NCI-H1417 (cell line): Measurements from ENCODE around the gene VTI1A.
A peak's percentile ranks its signal among the peaks of the same experiment; 100 is the strongest.
"Not testable (repeated sequence)": the region's sequence is repeated elsewhere in the genome, so short reads cannot be mapped to it uniquely, and the experiment has no call there.

Source experiments
- DNase-seq, 3 experiments: peaks; one replicate each; lab custom pipeline; 2025; lab: John Stamatoyannopoulos, UW

The VTI1A gene

DNA sequence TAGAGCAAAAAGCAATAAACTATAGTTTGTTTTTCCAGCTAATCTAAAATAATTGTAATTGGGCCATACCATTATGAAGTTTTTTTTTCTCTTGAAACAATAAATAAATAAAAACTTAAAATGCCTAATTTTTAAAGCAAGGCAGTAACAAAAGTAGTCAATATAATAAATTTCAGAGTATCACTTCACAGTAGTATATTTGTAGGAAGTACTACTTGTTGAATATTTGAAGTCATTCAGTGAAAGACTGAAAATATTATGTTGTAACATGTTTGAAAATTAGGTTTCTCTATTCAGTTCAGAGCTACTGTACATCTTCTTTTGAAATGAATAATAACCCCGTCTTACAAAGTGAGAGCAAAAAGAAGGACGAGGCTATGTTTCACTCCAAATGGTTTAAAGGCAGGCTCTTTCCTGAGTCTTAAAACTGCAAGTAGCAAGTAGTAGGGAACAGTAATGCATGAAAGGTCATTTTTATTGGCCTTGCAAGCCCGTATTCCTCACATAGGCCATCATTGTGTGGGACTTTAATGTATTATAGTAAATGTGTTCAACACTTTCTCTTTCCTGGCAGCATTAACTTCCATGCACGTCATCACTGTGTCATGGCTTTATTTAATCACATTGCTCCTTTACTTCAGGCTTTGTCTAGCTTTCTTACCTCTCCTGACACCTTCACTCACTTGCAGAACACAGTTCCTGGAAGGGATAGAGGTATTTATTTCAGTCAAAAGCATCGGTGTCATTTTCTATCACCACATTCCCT is 141.4 kb downstream of the VTI1A start:
- no peak for DNase-seq

DNA sequence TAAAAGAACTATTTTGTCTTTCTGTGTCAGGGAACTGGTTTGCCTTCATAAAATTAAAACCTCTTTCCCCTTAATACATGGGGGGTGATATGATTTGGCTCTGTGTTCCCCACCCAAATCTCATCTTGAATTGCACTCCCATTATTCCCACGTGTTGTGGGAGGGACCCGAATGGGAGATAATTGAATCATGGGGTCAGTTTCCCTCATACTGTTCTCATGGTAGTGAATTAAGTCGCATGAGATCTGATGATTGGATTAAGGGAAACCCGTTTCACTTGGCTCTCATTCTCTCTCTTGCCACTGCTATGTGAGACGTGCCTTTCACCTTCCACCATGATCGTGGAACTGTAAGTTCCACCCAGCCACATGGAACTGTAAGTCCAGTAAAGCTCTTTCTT is 142.1 kb downstream of the VTI1A start:
- DNase-seq, result no peak

DNA sequence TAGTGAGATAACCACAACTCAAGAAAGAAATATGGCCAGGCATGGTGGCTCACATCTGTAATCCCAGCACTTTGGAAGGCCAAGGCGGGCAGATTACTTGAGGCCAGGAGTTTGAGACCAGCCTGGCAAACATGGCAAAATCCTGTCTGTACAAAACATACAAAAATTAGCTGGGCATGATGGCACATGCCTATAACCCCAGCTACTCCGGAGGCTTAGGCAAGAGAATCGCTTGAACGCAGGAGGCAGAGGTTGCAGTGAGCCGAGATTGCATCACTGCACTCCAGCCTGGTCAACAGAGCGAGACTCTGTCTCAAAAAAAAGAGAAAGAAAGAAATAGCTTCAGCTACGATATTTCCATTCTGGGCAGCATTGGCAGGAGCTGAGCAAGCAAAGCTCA is 143.8 kb downstream of the VTI1A start:
- DNase-seq, result not testable (repeated sequence)

DNA sequence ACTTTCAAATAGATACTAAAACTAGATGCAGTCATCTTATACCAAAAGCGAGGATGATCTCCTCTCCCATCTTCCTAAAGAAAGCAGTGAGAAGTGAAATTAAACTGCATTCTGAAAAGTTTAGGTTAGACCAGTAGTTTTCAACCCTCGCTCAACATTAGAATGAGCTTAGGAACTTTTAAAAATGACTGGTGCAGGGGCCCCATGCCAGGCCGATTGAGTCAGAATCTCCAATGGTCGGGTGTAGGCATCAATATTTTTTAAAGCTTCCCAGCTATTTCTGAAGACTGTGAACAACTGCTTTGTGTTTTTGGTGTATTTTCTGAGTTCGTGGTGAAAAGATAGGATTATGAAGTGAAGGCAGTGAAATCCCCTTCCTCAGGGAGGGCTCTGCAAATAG is 146.0 kb downstream of the VTI1A start:
- DNase-seq, result no peak

DNA sequence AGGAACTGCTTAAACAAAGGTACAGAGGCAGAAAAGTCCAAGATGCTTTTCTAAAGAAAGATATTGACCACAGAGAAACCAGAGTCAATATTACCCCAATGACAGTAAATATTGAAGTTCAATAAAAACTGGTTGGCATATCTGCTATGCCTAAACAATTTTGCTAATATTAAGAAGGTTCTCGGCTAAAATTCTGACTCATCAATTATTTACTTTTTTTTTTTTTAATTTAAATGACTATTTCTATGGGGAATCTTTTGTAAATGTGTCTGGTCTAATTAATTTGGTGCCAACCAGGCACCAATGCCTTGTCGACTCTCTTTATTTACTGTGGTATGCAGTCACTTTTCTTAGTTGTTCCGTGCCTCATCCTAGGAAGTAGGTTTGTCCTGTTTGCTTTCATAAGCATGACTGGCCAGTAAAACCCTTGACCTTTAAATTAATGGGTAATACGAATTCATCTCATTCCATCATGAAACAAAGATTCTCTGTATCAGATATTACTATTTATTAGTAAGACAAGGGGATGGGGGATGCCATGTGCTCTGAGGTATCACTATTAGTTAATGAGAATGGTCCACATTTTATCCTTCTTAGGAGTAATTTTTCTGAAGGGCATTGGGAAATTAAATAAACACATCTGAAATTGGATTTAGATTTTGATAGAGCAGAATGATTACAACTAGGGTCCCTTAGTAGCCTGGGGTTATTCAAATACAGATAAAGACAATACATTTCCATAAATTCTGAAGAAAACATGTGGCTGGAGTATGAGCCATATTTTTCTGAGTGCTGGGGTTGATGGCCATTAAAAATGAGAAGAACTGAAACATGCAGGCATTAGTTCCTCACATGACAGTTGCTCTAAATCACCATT is 154.4 kb downstream of the VTI1A start:
- DNase-seq, result no peak

DNA sequence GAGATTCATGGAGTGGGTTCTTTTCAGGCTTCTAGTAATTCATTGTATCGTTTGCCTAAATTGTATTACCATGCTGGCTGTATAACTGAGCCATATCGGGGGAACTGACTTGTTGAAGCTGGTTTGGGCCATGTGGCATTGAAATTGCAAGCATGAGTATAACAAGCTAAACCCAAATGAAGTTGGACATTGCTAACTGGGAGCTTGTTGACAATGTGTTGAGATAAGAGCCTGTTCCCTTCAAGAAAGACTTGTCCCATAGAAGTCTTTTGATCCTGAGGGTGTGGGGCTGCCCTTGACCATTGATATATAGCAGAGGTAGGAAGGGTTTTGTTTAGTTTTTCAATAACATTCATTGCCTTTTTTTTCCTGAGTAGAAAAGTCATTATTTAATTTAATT is 156.0 kb downstream of the VTI1A start:
- no peak for DNase-seq

DNA sequence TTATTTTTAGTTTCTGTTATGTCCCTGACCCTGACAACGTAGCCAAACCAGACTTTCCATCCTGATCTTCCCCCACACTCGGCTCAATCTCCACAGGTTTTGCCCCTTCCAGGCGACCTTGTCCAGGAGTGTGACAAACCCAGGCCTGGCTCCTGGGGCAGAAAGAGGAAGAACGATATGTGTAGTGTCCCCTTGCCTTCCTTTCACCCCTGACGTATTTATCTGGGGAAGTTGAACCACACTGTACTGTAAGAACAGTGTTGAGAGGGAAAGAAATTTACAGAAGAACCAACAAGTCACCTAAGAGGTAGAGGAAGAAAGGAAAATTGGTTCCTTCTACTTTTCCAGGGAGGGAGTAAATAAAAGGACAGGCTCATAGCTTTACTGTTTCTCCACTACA is 158.0 kb downstream of the VTI1A start:
- no peak for DNase-seq

DNA sequence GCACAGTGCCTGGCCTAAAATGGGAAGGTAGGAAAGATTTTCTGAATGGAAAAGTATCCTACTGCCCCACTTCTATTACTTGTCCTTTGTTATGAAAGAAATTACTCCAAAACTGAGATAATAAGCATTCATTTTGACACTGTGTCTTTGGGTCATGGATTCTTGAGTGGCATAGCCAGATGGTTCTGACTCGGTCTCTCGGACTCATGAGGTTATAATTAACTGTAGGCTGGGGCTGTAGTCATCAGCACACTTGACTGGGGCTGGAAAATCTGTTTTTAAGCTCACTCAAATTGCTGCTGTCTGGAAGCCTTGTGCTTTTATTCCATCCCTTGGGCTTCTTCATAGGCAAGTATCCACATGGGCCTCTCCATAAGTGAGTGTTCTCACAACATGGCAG is 160.5 kb downstream of the VTI1A start:
- DNase-seq, result no peak

DNA sequence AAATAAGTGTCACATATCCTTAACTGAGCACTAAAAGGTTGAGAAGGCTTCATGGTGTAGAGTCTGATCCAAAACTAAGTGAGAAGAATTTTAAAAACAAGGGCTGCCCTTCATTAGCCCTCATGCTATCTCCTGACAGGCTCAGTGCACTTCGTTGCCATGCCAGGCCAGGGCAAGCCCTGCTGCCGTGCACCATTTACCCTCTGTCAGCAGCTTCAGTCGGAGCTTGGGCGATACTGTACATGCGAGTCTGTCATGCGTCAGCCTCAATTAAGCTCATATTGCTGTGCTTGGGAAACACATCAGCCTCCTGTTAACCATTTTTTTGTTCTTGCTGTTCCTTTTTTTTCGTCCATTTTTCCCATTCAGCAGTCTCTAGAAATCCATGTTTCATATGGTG is 166.6 kb downstream of the VTI1A start:
- no peak for DNase-seq

DNA sequence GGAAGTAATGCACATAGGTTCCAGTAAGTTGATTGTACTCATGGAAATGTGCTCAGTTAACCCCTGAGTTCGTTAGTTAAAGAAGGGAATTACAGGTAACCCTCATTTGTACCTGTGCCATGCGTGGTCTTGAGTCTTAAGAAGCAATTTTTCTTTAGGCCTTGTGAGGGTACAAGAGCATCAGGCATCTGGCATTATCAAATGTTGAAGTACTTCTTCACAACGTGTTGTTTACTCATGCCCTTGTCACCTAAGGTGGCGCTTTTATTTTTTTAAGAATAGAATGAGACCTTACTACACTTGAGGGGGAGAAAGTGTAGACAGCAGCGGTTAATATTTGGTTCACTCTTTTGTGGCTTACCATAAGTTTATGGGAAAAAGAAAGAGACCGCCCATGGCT is 167.1 kb downstream of the VTI1A start:
- DNase-seq, result no peak

DNA sequence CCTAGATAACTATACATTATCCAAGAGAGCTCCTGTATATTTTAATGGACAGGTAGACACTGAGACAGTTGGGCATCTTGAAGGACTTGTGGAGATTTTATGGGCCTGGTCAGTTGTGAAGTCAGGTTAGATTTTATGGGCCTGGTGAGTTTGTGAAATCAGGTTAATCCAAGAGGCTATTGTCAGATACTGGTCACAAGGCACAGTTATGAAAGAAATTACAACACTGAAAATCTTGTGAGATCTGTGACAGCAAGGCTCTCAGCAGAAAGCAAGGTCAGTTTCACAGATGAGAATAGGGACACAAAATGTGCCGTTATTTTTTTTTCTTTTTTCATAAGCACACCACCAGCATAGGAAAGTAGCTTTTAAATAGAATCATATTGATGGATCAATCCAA is 167.6 kb downstream of the VTI1A start:
- DNase-seq, result no peak

DNA sequence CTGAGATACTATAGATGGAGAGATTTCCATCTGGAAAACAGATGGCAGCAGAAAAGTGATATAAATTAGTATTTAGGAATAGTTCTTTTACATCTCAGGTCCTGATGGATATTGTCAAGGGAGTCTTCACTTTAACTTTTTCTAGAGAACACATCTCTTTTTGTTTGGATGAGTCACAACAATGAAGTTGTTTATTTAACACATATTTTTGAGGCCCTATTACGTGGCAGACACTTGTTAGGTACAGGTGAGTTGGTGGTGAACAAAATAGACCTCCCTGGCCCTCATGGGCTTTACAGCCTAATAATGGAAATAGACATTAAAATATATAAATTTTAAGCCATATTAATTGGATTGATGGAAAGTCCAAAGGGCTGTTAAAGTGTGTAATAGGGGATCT is 168.3 kb downstream of the VTI1A start:
- no peak for DNase-seq

DNA sequence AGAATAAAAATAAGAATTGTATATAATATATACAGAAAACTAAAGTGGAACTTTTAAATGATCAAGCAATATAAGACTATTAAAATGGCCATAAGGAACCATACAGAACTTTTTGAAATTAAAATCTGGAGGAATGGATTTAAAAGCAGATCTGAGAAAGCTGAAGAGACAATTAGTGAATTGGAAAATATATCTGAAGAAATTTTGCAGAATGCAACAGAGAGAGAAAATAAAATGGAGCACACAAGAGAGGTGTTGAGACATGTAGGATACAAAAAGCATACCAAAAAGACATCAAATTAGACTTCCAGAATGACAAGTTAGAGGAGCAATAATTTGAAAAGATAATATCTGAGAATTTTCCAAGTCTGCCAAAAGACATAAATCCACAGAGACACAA is 169.6 kb downstream of the VTI1A start:
- no peak for DNase-seq

DNA sequence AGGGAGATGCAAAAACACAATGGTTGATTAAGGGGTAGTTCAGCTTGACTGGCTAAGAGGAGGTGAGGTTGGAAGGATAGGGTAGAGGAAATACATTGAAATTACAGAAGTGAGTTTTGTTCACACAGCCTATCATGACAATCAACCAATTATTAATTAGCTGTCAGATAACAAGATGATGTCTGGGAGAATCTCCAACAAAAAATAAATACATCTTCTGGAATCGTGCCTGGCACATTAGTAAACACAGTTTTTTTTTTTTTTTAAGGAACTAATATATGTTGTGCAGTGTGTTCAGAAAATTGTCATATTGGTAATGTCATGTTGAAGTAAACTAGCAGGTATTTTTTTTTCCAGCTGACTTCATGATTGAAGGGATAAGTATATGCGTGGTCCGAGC is 171.8 kb downstream of the VTI1A start:
- DNase-seq, result no peak

DNA sequence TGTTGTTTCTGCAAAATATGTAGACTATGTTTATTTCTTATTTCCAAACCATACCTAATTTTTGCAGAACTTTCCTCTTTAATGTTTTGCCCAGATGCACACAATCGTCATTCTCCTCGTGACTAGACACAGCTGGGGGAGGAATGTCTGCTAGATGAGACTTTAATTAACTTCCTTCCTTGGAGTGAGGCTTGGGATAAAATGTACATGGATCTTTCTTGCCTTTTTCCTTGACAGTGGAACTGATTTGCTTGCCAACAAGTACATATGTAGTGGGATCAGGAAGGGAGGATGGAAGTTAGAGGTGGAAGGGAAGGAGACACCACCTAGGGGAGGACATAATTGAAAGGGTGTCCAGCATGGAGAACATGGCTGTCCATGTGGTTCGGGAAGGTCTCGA is 172.5 kb downstream of the VTI1A start:
- no peak for DNase-seq

DNA sequence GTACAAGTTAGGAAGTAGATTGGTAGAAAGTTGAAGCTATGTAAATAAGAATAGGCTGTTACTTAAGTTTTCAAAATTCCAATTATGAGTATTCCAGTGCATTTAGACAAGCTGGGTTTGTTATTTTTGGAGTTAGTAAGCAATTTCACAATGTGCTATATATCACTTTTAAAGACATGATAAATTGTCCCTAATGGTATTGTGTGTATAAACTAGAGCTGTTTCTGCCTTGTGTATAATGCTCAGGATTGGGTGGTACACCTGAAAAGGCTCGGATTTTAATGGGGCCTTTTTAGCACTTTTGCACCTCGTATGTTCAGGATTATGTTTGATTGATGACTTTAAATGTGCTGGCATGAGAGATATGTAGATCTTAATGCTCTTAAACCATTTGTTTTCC is 175.8 kb downstream of the VTI1A start:
- no peak for DNase-seq

DNA sequence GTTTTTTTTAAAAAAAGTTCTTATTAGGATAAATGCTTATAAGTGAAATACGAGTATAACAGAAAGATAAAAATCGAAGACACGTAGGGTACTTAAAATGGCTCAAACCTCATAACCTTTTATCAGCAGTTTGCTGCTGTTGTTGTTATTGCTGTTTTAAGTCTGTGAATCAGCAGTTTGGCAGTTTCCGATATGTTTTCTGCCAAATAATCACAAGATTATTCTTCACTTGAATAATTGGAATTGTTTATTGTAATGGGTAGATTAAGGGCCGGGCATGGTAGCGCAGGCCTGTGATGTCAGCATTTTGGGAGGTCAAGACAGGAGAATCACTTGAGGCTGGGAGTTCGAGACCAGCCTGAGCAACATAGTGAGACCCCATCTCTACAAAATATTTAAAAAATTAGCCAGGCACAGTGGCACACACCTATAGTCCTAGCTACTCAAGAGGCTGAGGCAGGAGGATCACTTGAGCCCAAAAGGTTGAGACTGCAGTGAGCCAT is 177.6 kb downstream of the VTI1A start:
- no peak for DNase-seq

DNA sequence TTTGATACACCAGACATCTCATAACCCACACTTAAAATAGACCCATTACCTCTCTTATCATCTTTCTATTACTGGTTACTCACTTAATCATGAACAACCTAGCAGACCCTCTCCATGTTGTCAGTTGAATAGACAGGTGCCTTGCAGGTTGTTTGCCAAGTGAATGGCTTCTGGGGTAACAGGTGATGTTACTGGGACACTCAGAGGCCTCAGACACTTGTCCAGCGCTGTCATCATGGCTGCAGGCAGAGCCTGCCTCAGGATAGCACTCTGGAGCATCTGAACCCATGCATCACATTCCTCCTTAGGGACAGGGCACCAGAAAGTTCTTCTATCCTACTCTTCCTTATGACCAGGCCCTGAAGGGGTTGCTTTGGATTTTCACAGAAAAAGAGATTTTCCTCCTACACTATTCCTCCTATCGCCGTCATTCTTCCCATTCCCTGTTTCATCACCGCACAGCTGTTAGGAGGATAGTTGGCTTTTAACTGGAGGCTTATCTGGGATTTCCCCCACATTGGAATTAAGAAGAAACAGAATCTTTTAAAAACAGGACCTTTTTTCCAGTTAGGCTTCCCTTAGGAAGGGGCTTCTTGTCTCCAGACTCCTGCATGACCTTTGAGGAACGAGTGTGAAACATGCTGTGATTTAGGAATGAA is 182.1 kb downstream of the VTI1A start:
- no peak for DNase-seq

DNA sequence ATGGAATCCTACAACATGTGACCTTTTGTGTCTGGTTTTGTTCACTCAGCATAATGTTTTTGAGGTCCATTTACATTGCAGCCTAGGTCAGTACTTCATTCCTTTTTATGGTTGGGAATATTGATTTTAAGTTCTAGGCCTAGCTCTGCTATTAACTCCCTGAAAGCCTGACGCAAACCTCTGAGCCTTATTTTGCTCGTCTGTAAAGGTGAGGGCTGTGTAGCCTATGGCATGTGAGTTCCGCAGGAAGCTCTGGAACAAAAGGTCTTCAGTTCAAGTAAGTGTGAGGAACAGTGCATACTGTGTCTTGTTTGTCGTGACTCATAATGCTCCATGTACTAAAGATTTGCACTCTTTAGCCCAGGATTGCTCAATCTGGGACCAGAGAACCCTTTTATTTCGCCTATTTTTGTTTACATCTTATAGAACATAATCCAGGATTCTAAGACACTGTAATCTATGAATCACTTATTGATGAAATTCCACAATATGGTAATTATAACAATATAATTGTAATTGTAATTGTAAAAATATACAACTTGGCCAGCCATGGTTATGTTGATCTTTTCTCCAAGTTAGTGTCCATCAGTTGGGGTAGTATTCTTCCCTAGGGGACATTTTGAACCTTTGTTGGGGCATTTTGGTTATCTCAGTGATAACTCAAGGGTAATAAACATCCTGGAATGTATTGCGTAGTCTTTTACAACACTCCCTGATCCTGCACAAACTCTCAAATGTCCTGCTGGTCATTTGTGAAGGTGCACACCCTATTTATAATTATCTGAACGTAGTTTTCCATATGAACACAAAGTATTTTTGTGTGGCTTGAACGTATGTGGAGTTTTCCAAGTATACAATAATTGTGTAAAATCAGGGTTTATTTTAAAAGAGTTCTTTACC is 184.7 kb downstream of the VTI1A start:
- peak in 1 of 3 experiments; percentile 0 for DNase-seq

DNA sequence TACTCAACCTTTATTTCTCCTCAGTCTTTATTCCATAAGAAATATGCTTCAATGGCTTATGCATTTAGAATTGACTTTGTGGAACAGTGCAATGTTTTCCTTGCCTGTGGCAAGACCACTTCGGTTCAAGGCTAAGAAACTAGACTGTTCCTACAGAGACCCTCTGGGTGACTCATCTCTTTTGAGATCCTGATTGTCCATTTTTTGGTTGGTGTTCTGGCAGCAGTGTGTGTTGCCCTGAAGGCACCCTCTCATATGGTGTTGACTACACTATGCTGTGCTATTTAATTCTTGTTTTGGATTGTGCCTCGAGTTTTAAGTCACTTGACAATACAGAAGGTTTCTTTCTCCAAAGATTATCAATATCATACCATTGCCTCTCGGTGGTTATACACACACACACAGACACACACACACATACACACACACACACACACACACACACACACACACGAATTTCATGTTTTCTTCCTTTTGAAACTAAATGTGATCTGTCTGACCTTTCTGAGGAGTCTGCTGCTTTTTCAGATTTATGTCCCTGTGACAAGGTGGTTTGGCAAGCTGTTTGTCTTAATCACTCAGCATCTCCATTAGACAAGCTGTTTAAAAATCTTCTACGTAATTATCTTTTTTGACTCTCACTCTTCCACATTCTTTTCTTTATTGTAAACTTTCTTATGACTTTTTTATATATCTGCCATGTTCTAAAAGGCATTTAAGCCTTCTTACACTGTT is 187.2 kb downstream of the VTI1A start:
- no peak for DNase-seq

DNA sequence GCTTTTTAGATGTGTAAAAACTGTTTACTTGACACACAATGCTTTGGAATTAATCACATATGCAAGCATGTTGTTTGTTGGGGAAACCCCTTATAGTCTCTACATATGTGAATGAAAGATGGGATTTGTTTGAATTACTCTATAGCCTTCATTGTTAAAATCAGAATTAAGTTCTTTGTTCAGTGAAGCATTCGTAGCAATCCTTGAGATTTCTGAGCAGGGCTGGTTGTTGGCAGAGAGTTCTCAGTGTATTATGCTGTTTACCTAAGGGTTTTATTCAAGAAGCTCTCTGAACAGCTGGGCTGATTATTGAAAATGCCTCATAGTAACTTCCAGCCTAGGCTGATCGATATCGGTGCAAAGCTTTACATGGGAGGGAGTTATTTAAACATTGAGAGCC is 190.9 kb downstream of the VTI1A start:
- DNase-seq, result peak in 1 of 3 experiments; percentile 3
